Measurements from ENCODE around the gene HTR2A.

HTR2A gene

GRCh38 chr13:46797501-46798237 lies 99.2 kb downstream of the HTR2A start:
- H2AFZ ChIP-seq (ENCODE audit: low read depth, low read length): peak overlapping the region; percentile 97
- H4K91ac ChIP-seq (ENCODE audit: low read length): peak overlapping the region; percentile 73
- peak overlapping the region; percentile 33 for H2BK5ac ChIP-seq (ENCODE audit: low read depth, low read length, poor library complexity, severe bottlenecking)
- H3K18ac ChIP-seq (ENCODE audit: low read depth in 1 of 2, low read length in 2 of 2): peak overlapping the region; percentile 73 to 94
- peak overlapping the region; percentile 67 for H3K4me2 ChIP-seq (ENCODE audit: low read length, poor library complexity, severe bottlenecking)
- peaks cover 0 to 20% of the 10 kb centered on the region in 2 experiments for H3K36me3 ChIP-seq (ENCODE audit: control insufficient read depth in 1 of 2, insufficient read depth in 2 of 2, low read depth in 1 of 2, low read length in 2 of 2)
- H3K27me3 ChIP-seq (ENCODE audit: control insufficient read depth in 1 of 2, insufficient read depth in 1 of 2, low read length in 2 of 2): no peaks in the 10 kb centered on the region
- no peak for DNase-seq
- peak overlapping the region; percentile 70 for H2AK5ac ChIP-seq (ENCODE audit: low read length, severe bottlenecking)
- no peak overlapping the region for H3K23ac ChIP-seq (ENCODE audit: low read length in 2 of 2)
- peaks cover 14% of the 10 kb centered on the region for H3K4me1 ChIP-seq (ENCODE audit: control insufficient read depth, insufficient read depth, low read depth, low read length)
- H3K9ac ChIP-seq (ENCODE audit: low read length): peak overlapping the region; percentile 98
- H2BK15ac ChIP-seq (ENCODE audit: low read depth, poor library complexity, severe bottlenecking): peak overlapping the region; percentile 49
- H2BK120ac ChIP-seq (ENCODE audit: low read depth, low read length): peak overlapping the region; percentile 80
- H3K14ac ChIP-seq (ENCODE audit: low read length in 2 of 2): peak overlapping the region in 1 of 2 experiments; percentile 26
- H3K4ac ChIP-seq (ENCODE audit: low read depth in 1 of 2, low read length in 2 of 2): peak overlapping the region in 1 of 2 experiments; percentile 59
- peak overlapping the region; percentile 98 for H4K8ac ChIP-seq (ENCODE audit: low read length)
- H3K9me3 ChIP-seq (ENCODE audit: control insufficient read depth, low read length): no peaks in the 10 kb centered on the region
- H3K79me1 ChIP-seq (replicated peaks; ENCODE audit: low read length, poor library complexity, severe bottlenecking): peaks cover 5% of the 10 kb centered on the region
- peak overlapping the region in 1 of 2 experiments; percentile 42 for H2BK12ac ChIP-seq (ENCODE audit: low read length in 2 of 2)
- peak overlapping the region; percentile 91 for H3K27ac ChIP-seq (ENCODE audit: low read length, poor library complexity, severe bottlenecking)
- peak overlapping the region; percentile 44 to 93 for H3K4me3 ChIP-seq (ENCODE audit: insufficient read depth in 1 of 2, low read depth in 1 of 2, low read length in 2 of 2)
- 78% methylated on average over 8 of the region's 9 CpGs for WGBS

- H4K91ac ChIP-seq (ENCODE audit: low read length): peak within 1 kb of the TSS; percentile 79
- H2BK12ac ChIP-seq (ENCODE audit: low read length in 2 of 2): peak within 1 kb of the TSS in 1 of 2 experiments; percentile 42
- peak within 1 kb of the TSS; percentile 89 for H2AK5ac ChIP-seq (ENCODE audit: low read length, severe bottlenecking)
- H2BK120ac ChIP-seq (ENCODE audit: low read depth, low read length): peak within 1 kb of the TSS; percentile 80
- DNase-seq: peak; percentile 89
- peak within 1 kb of the TSS; percentile 98 for H3K9ac ChIP-seq (ENCODE audit: low read length)
- no peaks in the 10 kb centered on the region for H3K27me3 ChIP-seq (ENCODE audit: control insufficient read depth in 1 of 2, insufficient read depth in 1 of 2, low read length in 2 of 2)
- peak within 1 kb of the TSS; percentile 91 for H2BK5ac ChIP-seq (ENCODE audit: low read depth, low read length, poor library complexity, severe bottlenecking)
- peaks cover 5% of the 10 kb centered on the region for H3K79me1 ChIP-seq (replicated peaks; ENCODE audit: low read length, poor library complexity, severe bottlenecking)
- H3K4ac ChIP-seq (ENCODE audit: low read depth in 1 of 2, low read length in 2 of 2): peak within 1 kb of the TSS; percentile 62 to 82
- peak within 1 kb of the TSS; percentile 97 for H2AFZ ChIP-seq (ENCODE audit: low read depth, low read length)
- H3K23ac ChIP-seq (ENCODE audit: low read length in 2 of 2): peak within 1 kb of the TSS in 1 of 2 experiments; percentile 29
- H3K14ac ChIP-seq (ENCODE audit: low read length in 2 of 2): peak within 1 kb of the TSS in 1 of 2 experiments; percentile 97
- under 1% methylated on average over 76 of the region's 77 CpGs for WGBS
- peaks cover 0 to 28% of the 10 kb centered on the region in 2 experiments for H3K36me3 ChIP-seq (ENCODE audit: control insufficient read depth in 1 of 2, insufficient read depth in 2 of 2, low read depth in 1 of 2, low read length in 2 of 2)
- peak within 1 kb of the TSS; percentile 57 for H2BK15ac ChIP-seq (ENCODE audit: low read depth, poor library complexity, severe bottlenecking)
- peak within 1 kb of the TSS; percentile 67 for H3K4me2 ChIP-seq (ENCODE audit: low read length, poor library complexity, severe bottlenecking)
- peak within 1 kb of the TSS; percentile 91 for H3K27ac ChIP-seq (ENCODE audit: low read length, poor library complexity, severe bottlenecking)
- peak within 1 kb of the TSS; percentile 98 for H3K18ac ChIP-seq (ENCODE audit: low read depth in 1 of 2, low read length in 2 of 2)
- peak within 1 kb of the TSS; percentile 98 for H4K8ac ChIP-seq (ENCODE audit: low read length)
- peak within 1 kb of the TSS; percentile 86 to 93 for H3K4me3 ChIP-seq (ENCODE audit: insufficient read depth in 1 of 2, low read depth in 1 of 2, low read length in 2 of 2)
- no peaks in the 10 kb centered on the region for H3K9me3 ChIP-seq (ENCODE audit: control insufficient read depth, low read length)
- H3K4me1 ChIP-seq (ENCODE audit: control insufficient read depth, insufficient read depth, low read depth, low read length): peaks cover 14% of the 10 kb centered on the region
Measured at GRCh38 chr13:46796515-46797474, 100.1 kb downstream of the HTR2A start, which contains the start of gene ESD. ESD (minus strand) TSS chr13:46797161; CDS start chr13:46791413, 5,748 bp downstream.

GRCh38 chr13:46796129-46796514 lies 100.7 kb downstream of the HTR2A start:
- H4K8ac ChIP-seq (ENCODE audit: low read length): peak overlapping the region; percentile 96
- no peak for DNase-seq
- no peak overlapping the region for H2BK15ac ChIP-seq (ENCODE audit: low read depth, poor library complexity, severe bottlenecking)
- peak overlapping the region in 1 of 2 experiments; percentile 20 for H3K23ac ChIP-seq (ENCODE audit: low read length in 2 of 2)
- no peaks in the 10 kb centered on the region for H3K27me3 ChIP-seq (ENCODE audit: control insufficient read depth in 1 of 2, insufficient read depth in 1 of 2, low read length in 2 of 2)
- peak overlapping the region in 1 of 2 experiments; percentile 97 for H3K14ac ChIP-seq (ENCODE audit: low read length in 2 of 2)
- no peak overlapping the region for H3K27ac ChIP-seq (ENCODE audit: low read length, poor library complexity, severe bottlenecking)
- no peak overlapping the region for H2BK12ac ChIP-seq (ENCODE audit: low read length in 2 of 2)
- H3K18ac ChIP-seq (ENCODE audit: low read depth in 1 of 2, low read length in 2 of 2): peak overlapping the region; percentile 98
- H3K9ac ChIP-seq (ENCODE audit: low read length): peak overlapping the region; percentile 98
- H3K36me3 ChIP-seq (ENCODE audit: control insufficient read depth in 1 of 2, insufficient read depth in 2 of 2, low read depth in 1 of 2, low read length in 2 of 2): peaks cover 0 to 35% of the 10 kb centered on the region in 2 experiments
- WGBS: 90% methylated on average over 4 of the region's 5 CpGs
- H3K79me1 ChIP-seq (replicated peaks; ENCODE audit: low read length, poor library complexity, severe bottlenecking): peaks cover 5% of the 10 kb centered on the region
- H4K91ac ChIP-seq (ENCODE audit: low read length): peak overlapping the region; percentile 64
- H2AK5ac ChIP-seq (ENCODE audit: low read length, severe bottlenecking): peak overlapping the region; percentile 89
- H3K4me3 ChIP-seq (ENCODE audit: insufficient read depth in 1 of 2, low read depth in 1 of 2, low read length in 2 of 2): peak overlapping the region; percentile 86 to 93
- no peak overlapping the region for H2AFZ ChIP-seq (ENCODE audit: low read depth, low read length)
- H3K9me3 ChIP-seq (ENCODE audit: control insufficient read depth, low read length): no peaks in the 10 kb centered on the region
- peak overlapping the region; percentile 21 for H2BK120ac ChIP-seq (ENCODE audit: low read depth, low read length)
- no peak overlapping the region for H2BK5ac ChIP-seq (ENCODE audit: low read depth, low read length, poor library complexity, severe bottlenecking)
- H3K4me1 ChIP-seq (ENCODE audit: control insufficient read depth, insufficient read depth, low read depth, low read length): peaks cover 14% of the 10 kb centered on the region
- peak overlapping the region in 1 of 2 experiments; percentile 82 for H3K4ac ChIP-seq (ENCODE audit: low read depth in 1 of 2, low read length in 2 of 2)
- peak overlapping the region; percentile 67 for H3K4me2 ChIP-seq (ENCODE audit: low read length, poor library complexity, severe bottlenecking)
